ENCODE data around the gene NADSYN1. TPM values are rescaled to one million over a fixed set of nuclear protein-coding genes. Genes with fewer than 3 reads are reported as not detected.

NADSYN1 gene
- total RNA-seq, 4 donors from 2014 or later, result 21.6 to 62.0 (median 41.8) TPM

DNA sequence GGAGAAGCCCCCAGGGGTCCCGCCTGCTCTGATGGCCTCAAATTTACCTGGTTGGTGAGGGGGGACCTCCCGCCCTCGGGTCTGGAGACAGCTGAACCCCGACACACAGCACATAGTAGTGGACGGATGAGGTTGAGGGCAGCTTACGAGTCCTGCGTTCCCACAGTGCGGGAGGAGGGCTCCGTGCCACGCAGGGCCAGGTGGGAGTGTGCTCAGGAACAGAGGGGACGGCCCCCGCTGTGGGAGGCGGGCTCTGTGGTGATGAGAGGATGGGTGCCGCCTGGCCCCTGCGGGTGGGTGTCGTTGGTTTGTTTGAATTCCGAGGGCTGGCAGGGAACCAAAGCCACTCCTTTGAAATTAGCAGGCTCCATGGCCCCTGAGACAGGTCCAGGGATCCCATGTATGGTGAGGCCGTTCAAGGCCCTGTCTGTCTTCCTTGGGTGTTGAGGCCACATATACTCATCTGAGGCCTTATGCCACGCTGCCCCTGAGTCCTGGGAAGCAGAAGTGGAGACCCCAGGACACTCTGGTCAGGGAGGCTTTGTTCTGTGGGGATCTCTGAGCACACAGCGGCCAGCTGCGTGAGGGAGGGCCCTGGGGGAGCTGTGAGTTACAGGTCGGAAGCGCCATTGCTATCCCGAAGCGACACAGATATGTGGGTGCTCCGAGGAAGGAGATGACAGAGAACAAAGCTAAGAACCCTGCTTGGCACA is 21.9 kb downstream of the NADSYN1 start:
- no peaks in the 10 kb centered on the region for H3K9me3 ChIP-seq
- no peak for ATAC-seq
- H3K4me3 ChIP-seq, result no peak overlapping the region
- peaks cover 0 to 93% of the 10 kb centered on the region in 2 donors for H3K36me3 ChIP-seq
- no peaks in the 10 kb centered on the region for H3K4me1 ChIP-seq
- TF ChIP-seq EP300 (IDR thresholded peaks at IDR 0.05) (no peak), POLR2AphosphoS5 (IDR thresholded peaks at IDR 0.05) (no peak), POLR2A (IDR thresholded peaks at IDR 0.05) (no peak)
- TF ChIP-seq, protein P1, sequence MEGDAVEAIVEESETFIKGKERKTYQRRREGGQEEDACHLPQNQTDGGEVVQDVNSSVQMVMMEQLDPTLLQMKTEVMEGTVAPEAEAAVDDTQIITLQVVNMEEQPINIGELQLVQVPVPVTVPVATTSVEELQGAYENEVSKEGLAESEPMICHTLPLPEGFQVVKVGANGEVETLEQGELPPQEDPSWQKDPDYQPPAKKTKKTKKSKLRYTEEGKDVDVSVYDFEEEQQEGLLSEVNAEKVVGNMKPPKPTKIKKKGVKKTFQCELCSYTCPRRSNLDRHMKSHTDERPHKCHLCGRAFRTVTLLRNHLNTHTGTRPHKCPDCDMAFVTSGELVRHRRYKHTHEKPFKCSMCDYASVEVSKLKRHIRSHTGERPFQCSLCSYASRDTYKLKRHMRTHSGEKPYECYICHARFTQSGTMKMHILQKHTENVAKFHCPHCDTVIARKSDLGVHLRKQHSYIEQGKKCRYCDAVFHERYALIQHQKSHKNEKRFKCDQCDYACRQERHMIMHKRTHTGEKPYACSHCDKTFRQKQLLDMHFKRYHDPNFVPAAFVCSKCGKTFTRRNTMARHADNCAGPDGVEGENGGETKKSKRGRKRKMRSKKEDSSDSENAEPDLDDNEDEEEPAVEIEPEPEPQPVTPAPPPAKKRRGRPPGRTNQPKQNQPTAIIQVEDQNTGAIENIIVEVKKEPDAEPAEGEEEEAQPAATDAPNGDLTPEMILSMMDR (IDR thresholded peaks at IDR 0.05), result no peak
- 90% methylated on average over 4 of the region's 26 CpGs; no CpG with 5 or more reads in 1 of the 2 donors for WGBS, 2 donors (ENCODE audit: low coverage in 1 of 2)
- no peak overlapping the region for H3K27ac ChIP-seq
- H3K27me3 ChIP-seq, result no peaks in the 10 kb centered on the region

DNA sequence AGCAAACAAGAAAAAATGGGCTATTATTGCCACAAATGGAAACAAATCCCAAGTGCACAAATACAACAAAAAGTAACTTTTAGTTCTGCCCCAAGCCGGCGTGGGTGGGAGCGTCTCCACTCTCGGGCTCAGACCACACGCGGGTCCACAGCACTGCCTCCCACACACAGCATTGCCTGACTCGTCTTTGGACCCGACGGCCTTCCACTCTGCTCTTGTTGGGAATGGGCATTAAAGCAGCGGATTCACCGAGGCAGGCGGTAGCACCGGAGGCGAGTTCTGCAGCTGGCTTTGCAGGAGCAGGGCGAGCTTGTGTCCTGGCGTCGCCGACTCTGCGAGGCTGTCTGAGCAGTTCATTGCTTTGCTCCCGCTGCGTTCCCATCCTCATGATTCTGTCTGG is 23.0 kb downstream of the NADSYN1 start:
- Histone ChIP-seq H3K27ac (no peak overlapping the region), H3K4me1 (no peaks in the 10 kb centered on the region), H3K9me3 (no peaks in the 10 kb centered on the region), H3K27me3 (no peaks in the 10 kb centered on the region), H3K36me3 (peaks cover 0 to 100% of the 10 kb centered on the region in 2 donors), H3K4me3 (no peak overlapping the region)
- ATAC-seq, result no peak
- no peak for TF ChIP-seq POLR2AphosphoS5 (IDR thresholded peaks at IDR 0.05)
- TF ChIP-seq EP300 (IDR thresholded peaks at IDR 0.05), result no peak
- TF ChIP-seq, protein P1 (IDR thresholded peaks at IDR 0.05), result no peak
- no peak for TF ChIP-seq POLR2A (IDR thresholded peaks at IDR 0.05)
- no CpG with 5 or more reads among the region's 21 CpGs for WGBS, 2 donors (ENCODE audit: low coverage in 1 of 2)

DNA sequence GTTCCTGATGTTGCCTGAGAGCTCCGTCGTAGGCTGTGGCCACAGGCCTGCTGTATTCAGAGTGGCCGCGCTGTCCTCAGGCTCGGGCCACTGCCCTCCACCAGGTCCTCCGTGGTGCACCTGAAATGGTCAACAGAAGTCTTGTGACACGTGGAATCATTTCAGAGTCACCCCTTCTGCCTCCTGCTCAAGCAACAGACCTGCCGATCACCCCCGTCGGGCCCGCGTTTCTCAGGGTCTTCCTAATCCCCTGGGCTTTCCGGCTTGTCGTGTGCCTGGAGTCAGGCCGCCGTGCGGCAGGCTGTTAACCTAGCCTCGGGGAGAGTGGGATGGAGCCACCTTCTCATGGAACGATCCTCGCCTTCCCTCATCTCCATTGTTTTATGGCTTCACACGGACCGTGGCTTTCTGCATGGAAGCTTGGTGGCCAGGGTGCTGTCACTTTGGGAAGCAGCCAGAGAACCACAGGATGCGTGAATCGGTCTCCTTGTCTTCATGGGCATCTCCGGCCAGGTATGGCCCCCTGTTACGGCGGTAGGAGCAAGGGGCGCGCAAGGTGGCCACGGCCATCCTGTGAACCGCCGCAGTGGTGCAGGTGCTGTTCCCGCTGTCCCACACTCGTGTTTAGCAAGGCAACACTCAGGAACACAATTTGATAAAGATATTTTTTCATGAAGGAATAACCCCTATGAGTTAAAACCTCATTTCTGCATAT is 24.1 kb downstream of the NADSYN1 start:
- TF ChIP-seq EP300 (IDR thresholded peaks at IDR 0.05) (no peak), POLR2A (IDR thresholded peaks at IDR 0.05) (no peak), POLR2AphosphoS5 (IDR thresholded peaks at IDR 0.05) (no peak)
- TF ChIP-seq, protein P1 (IDR thresholded peaks at IDR 0.05), result no peak
- no peak for ATAC-seq
- WGBS, 2 donors (ENCODE audit: low coverage in 1 of 2), result 96 to 97% methylated on average over 6 to 25 of the region's 34 CpGs
- no peaks in the 10 kb centered on the region for H3K4me1 ChIP-seq
- no peaks in the 10 kb centered on the region for H3K9me3 ChIP-seq
- peaks cover 0 to 100% of the 10 kb centered on the region in 2 donors for H3K36me3 ChIP-seq
- H3K27me3 ChIP-seq, result no peaks in the 10 kb centered on the region
- no peak overlapping the region for H3K27ac ChIP-seq
- no peak overlapping the region for H3K4me3 ChIP-seq

DNA sequence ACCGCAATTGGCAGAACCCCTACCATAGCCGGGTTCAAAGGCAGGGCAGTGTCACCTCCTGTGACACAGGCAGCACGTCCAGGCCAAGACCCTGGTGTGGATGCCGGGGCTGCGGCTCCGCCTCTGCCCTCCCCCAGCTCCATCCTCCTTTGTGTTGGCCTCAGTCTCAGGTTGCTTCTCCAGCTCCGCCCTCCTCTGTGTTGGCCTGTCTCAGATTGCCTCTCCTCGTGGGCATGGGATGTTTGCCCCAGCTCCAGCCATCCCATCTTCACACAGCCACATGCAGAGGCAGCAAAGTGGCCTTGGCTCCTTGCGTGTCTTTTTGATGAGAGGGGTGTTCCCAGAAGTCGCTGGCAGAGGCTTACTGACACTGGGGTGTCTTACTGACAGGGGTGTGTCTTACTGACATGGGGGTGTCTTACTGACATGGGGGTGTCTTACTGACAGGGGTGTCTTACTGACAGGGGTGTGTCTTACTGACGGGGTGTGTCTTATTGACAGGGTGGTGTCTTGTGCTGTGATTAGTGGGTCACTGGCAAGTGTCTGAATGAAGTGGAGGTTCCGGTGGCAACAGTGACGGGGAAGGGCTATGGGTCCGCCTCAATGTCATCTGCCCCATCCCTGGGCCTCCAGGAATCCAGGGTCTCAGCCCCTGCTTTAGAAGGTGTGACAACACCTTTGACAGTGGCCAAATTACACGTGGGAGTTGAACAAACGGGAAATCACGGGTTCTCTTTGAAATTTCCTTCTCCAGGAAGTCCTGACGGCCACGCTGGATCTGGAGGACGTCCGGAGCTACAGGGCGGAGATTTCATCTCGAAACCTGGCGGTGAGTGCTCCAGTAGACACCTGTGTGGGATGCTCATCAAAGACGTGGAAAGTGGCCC is 24.9 kb downstream of the NADSYN1 start:
- H3K36me3 ChIP-seq, result peaks cover 0 to 100% of the 10 kb centered on the region in 2 donors
- no peaks in the 10 kb centered on the region for H3K9me3 ChIP-seq
- WGBS, 2 donors (ENCODE audit: low coverage in 1 of 2), result 69 to 81% methylated on average over 4 to 13 of the region's 25 CpGs
- H3K4me1 ChIP-seq, result no peaks in the 10 kb centered on the region
- TF ChIP-seq, protein P1 (IDR thresholded peaks at IDR 0.05), result no peak
- TF ChIP-seq POLR2AphosphoS5 (IDR thresholded peaks at IDR 0.05) (no peak), EP300 (IDR thresholded peaks at IDR 0.05) (no peak)
- H3K27me3 ChIP-seq, result no peaks in the 10 kb centered on the region
- no peak overlapping the region for H3K4me3 ChIP-seq
- no peak overlapping the region for H3K27ac ChIP-seq
- no peak for ATAC-seq

All from gastroesophageal sphincter (tissue), 4 donors.